Heart left ventricle (tissue), 13 donors: ENCODE data around the gene TMEM247.

ENCODE experiments used
- POLR2A ChIP-seq, 2 donors: fragments of 450-650 bp; IDR thresholded peaks; one replicate each; pipeline ENCODE4 v1.6.1; 2017; ENCODE audit warnings: antibody characterized with exemption in 2 of 2, mild to moderate bottlenecking in 2 of 2, moderate library complexity in 2 of 2
- TF ChIP-seq, protein P1 (sequence below), 12 donors: fragments of 200-600 bp; sonication (generic) in 4 of 12; IDR thresholded peaks; one replicate each; pipeline versions ENCODE4 v1.5.0 to v1.8.0; 2018 to 2022; ENCODE audit warnings: antibody characterized with exemption in 12 of 12, mild to moderate bottlenecking in 5 of 12
- donor health status: ischemic (EF 13 %, LVEDD 7.1; RV severe dilation, severe dysfunction).
- donor health status: DM: no; HTN: yes; CAD: no.
- donor health status: DM: no; HTN: no; CAD: no.
- donor health status: ischemic (EF 25% LVEDD 6.9; RV normal size, moderate dysfunction).
- donor health status: ischemic (EF 25% LVEDD 5.7; RV mildly dilated, moderate dysfunction).
- donor health status: ischemic (EF 35%, LVEDD 5.7; RV mildly dilated, moderate dysfunction).
- donor health status: nonischemic (EF 11% LVEDD 7.7; RV severe dilation, severe dysfunction).
- donor health status: DM: yes; HTN: yes; CAD: no.
- donor health status: PGD.
- donor health status: ischemic (EF 29% LVEDD 5.4; RV normal size, mild dysfunction).
- donor health status: nonischemic (EF 23%, LVEDD 6.1; RV moderate dilation, normal function).

- TF ChIP-seq, protein P1, sequence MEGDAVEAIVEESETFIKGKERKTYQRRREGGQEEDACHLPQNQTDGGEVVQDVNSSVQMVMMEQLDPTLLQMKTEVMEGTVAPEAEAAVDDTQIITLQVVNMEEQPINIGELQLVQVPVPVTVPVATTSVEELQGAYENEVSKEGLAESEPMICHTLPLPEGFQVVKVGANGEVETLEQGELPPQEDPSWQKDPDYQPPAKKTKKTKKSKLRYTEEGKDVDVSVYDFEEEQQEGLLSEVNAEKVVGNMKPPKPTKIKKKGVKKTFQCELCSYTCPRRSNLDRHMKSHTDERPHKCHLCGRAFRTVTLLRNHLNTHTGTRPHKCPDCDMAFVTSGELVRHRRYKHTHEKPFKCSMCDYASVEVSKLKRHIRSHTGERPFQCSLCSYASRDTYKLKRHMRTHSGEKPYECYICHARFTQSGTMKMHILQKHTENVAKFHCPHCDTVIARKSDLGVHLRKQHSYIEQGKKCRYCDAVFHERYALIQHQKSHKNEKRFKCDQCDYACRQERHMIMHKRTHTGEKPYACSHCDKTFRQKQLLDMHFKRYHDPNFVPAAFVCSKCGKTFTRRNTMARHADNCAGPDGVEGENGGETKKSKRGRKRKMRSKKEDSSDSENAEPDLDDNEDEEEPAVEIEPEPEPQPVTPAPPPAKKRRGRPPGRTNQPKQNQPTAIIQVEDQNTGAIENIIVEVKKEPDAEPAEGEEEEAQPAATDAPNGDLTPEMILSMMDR (IDR thresholded peaks at IDR 0.05) = no peak
- no peak for TF ChIP-seq POLR2A (IDR thresholded peaks at IDR 0.05)
These were observed 46.3 kb downstream of the TMEM247 start for GRCh38 chr2:46525522-46526155.
